HEK293 (cell line): ENCODE data around the gene ZBED1.
A peak's percentile ranks its signal among the peaks of the same experiment; 100 is the strongest.

ENCODE experiments used
- CTCF ChIA-PET: fragments of 350-600 bp; formaldehyde crosslinking; extraction: SDS; loops from one replicate; lab custom pipeline; 2021; ENCODE audit warnings: antibody characterized with exemption; lab: Yijun Ruan, JAX
- POLR2A ChIA-PET: fragments of 300-600 bp; formaldehyde crosslinking; extraction: SDS; loops from one replicate; lab custom pipeline; 2020; ENCODE audit warnings: antibody characterized with exemption, inconsistent platforms; lab: Yijun Ruan, JAX
- H3K27ac ChIP-seq: fragments of 200-500 bp; sonication (Bioruptor generic); 2 replicates; pipeline ENCODE4 v1.5.1; 2014; ENCODE audit warnings: low read depth, low read length, control low read depth, inconsistent platforms; ENCODE audit errors: extremely low read depth
- H3K36me3 ChIP-seq, 2 experiments: fragments of 200-500 bp in 1 of 2; sonication (Bioruptor generic) in 1 of 2; 1 replicate in 1 of 2; 2 replicates in 1 of 2; pipeline ENCODE4 v1.5.1; 2014 to 2017; ENCODE audit warnings: inconsistent platforms in 2 of 2, low read length in 2 of 2; ENCODE audit not compliant: control insufficient read depth in 2 of 2, insufficient read depth in 1 of 2
- H3K4me1 ChIP-seq: fragments of 200-500 bp; sonication (Bioruptor generic); 2 replicates; pipeline ENCODE4 v1.5.1; 2014; ENCODE audit warnings: mild to moderate bottlenecking, low read length, inconsistent platforms; ENCODE audit not compliant: control insufficient read depth, insufficient read depth
- H3K4me3 ChIP-seq: 2 replicates; pipeline ENCODE4 v1.5.1; 2011; ENCODE audit warnings: low read depth, mild to moderate bottlenecking, control low read depth, low read length, moderate library complexity
- H3K9me3 ChIP-seq: fragments of 200-500 bp; sonication (Bioruptor generic); 2 replicates; pipeline ENCODE4 v1.5.1; 2014; ENCODE audit warnings: low read depth, low read length, inconsistent platforms; ENCODE audit not compliant: control insufficient read depth, insufficient read depth
- EGR2 ChIP-seq: fragments of 450-650 bp; formaldehyde crosslinking; IDR thresholded peaks from 2 replicates; pipeline ENCODE4 v1.5.1; 2016; ENCODE audit warnings: low read depth, missing biosample characterization, missing genetic modification characterization
- GLIS1 ChIP-seq: fragments of 450-650 bp; formaldehyde crosslinking; IDR thresholded peaks from 2 replicates; pipeline ENCODE4 v1.5.1; 2016; ENCODE audit warnings: missing biosample characterization, missing genetic modification characterization
- GLIS2 ChIP-seq: fragments of 450-650 bp; formaldehyde crosslinking; IDR thresholded peaks from 2 replicates; pipeline ENCODE4 v1.5.1; 2016; ENCODE audit warnings: missing biosample characterization, missing genetic modification characterization
- SP2 ChIP-seq: fragments of 450-650 bp; formaldehyde crosslinking; IDR thresholded peaks from 2 replicates; pipeline ENCODE4 v1.5.1; 2016; ENCODE audit warnings: missing biosample characterization, missing genetic modification characterization
- ZBTB20 ChIP-seq: fragments of 450-650 bp; formaldehyde crosslinking; IDR thresholded peaks from 2 replicates; pipeline ENCODE4 v1.5.1; 2016; ENCODE audit warnings: missing biosample characterization, missing genetic modification characterization
- ZIC2 ChIP-seq: fragments of 450-650 bp; formaldehyde crosslinking; IDR thresholded peaks from 2 replicates; pipeline ENCODE4 v1.5.1; 2016; ENCODE audit warnings: missing biosample characterization, missing genetic modification characterization
- ZNF132 ChIP-seq: fragments of 450-650 bp; formaldehyde crosslinking; IDR thresholded peaks from 2 replicates; pipeline ENCODE4 v1.5.1; 2017; ENCODE audit warnings: missing biosample characterization, missing genetic modification characterization, borderline replicate concordance
- ZNF335 ChIP-seq: fragments of 450-650 bp; formaldehyde crosslinking; conservative IDR thresholded peaks from 2 replicates; pipeline ENCODE4 v1.5.1; 2016; ENCODE audit warnings: missing biosample characterization, missing genetic modification characterization
- ZNF561 ChIP-seq: fragments of 450-650 bp; IDR thresholded peaks from 2 replicates; pipeline ENCODE4 v1.5.1; 2018; ENCODE audit warnings: missing biosample characterization, missing genetic modification characterization, borderline replicate concordance
- ZNF791 ChIP-seq: fragments of 450-650 bp; formaldehyde crosslinking; IDR thresholded peaks from 2 replicates; pipeline ENCODE4 v1.5.1; 2016; ENCODE audit warnings: missing biosample characterization, missing genetic modification characterization
- ZSCAN16 ChIP-seq: fragments of 450-650 bp; formaldehyde crosslinking; IDR thresholded peaks from 2 replicates; pipeline ENCODE4 v1.5.1; 2016; ENCODE audit warnings: missing biosample characterization, missing genetic modification characterization
- ZSCAN30 ChIP-seq: fragments of 450-650 bp; IDR thresholded peaks from 2 replicates; pipeline ENCODE4 v1.5.1; 2018; ENCODE audit warnings: missing biosample characterization, mild to moderate bottlenecking, missing genetic modification characterization, moderate library complexity
- TF ChIP-seq, protein P1 (sequence below): fragments of 450-650 bp; formaldehyde crosslinking; optimal IDR thresholded peaks from 2 replicates; pipeline ENCODE3; 2016; ENCODE audit warnings: missing biosample characterization, mild to moderate bottlenecking, missing genetic modification characterization
- TF ChIP-seq, protein P2 (sequence below): fragments of 450-650 bp; formaldehyde crosslinking; IDR thresholded peaks from 2 replicates; pipeline ENCODE4 v1.5.1; 2016; ENCODE audit warnings: missing biosample characterization, missing genetic modification characterization
- TF ChIP-seq, protein P3 (sequence below): fragments of 450-650 bp; formaldehyde crosslinking; IDR thresholded peaks from 2 replicates; pipeline ENCODE4 v1.5.1; 2016; ENCODE audit warnings: missing biosample characterization, missing genetic modification characterization
- TF ChIP-seq, protein P4 (sequence below): fragments of 450-650 bp; formaldehyde crosslinking; IDR thresholded peaks from 2 replicates; pipeline ENCODE4 v1.5.1; 2017; ENCODE audit warnings: missing biosample characterization, missing genetic modification characterization
- TF ChIP-seq, protein P5 (sequence below): fragments of 450-650 bp; formaldehyde crosslinking; IDR thresholded peaks from 2 replicates; pipeline ENCODE4 v1.5.1; 2016; ENCODE audit warnings: missing biosample characterization, missing genetic modification characterization
- TF ChIP-seq, protein P6 (sequence below): fragments of 450-650 bp; formaldehyde crosslinking; IDR thresholded peaks from 2 replicates; pipeline ENCODE4 v1.5.1; 2016; ENCODE audit warnings: missing biosample characterization, missing genetic modification characterization
- TF ChIP-seq, protein P7 (sequence below): fragments of 450-650 bp; formaldehyde crosslinking; IDR thresholded peaks from 2 replicates; pipeline ENCODE4 v1.5.1; 2016; ENCODE audit warnings: missing biosample characterization, missing genetic modification characterization
- TF ChIP-seq, protein P8 (sequence below): fragments of 450-650 bp; formaldehyde crosslinking; IDR thresholded peaks from 2 replicates; pipeline ENCODE4 v1.5.1; 2016; ENCODE audit warnings: missing biosample characterization, missing genetic modification characterization

ZBED1 gene

DNA sequence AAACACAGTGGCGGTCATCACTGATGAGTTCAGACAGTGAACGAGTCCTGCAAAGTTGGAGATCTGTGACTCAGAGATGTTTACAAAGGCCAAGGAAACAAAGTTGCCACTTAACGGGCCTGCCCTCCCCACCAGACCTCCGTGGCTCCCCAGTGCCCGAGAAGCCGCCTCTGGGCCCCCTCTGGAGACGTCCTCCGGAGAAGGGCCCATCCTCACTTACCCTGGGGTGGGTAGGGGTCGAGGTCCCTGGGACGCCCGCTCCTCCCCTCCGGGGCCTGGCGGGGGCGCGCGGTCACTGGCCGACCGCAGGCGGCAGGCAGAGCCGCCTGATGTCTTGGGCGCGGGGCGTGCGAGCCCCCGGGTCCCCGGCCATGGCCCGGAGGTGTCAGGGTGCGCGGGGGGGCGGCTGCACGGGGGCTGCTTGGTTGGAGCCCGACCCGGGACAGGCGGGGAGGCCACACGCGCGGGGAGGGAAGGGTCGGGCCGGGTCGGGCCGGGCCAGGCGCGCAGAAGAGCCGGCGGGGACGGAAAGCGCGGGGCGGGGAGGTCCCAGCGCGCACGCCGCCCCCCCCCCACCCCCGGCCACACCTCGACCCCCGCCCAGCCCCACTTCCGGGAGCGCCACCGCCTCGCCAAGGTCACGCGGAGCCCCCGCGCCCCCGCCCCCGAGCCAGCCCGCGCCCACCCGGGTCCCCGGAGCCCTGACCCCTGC lies 529 bp downstream of the ZBED1 start:
- H3K4me3 ChIP-seq = peak overlapping the region; percentile 88
- peak overlapping the region; percentile 95 for H3K27ac ChIP-seq
- H3K36me3 ChIP-seq = peaks cover 4 to 14% of the 10 kb centered on the region in 2 experiments; a peak in 2 of 3 replicates
- CTCF ChIA-PET = no interaction called here
- POLR2A ChIA-PET = no interaction called here
- peaks cover 13% of the 10 kb centered on the region for H3K4me1 ChIP-seq
- no peaks in the 10 kb centered on the region for H3K9me3 ChIP-seq
- no peak for TF ChIP-seq ZNF791 (tag by site-specific recombination)
- TF ChIP-seq EGR2 (tag by site-specific recombination) = no peak
- no peak for TF ChIP-seq SP2
- TF ChIP-seq, protein P1, sequence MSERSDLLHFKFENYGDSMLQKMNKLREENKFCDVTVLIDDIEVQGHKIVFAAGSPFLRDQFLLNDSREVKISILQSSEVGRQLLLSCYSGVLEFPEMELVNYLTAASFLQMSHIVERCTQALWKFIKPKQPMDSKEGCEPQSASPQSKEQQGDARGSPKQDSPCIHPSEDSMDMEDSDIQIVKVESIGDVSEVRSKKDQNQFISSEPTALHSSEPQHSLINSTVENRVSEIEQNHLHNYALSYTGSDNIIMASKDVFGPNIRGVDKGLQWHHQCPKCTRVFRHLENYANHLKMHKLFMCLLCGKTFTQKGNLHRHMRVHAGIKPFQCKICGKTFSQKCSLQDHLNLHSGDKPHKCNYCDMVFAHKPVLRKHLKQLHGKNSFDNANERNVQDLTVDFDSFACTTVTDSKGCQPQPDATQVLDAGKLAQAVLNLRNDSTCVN (tag by site-specific recombination) = peak; percentile 48
- TF ChIP-seq, protein P2, sequence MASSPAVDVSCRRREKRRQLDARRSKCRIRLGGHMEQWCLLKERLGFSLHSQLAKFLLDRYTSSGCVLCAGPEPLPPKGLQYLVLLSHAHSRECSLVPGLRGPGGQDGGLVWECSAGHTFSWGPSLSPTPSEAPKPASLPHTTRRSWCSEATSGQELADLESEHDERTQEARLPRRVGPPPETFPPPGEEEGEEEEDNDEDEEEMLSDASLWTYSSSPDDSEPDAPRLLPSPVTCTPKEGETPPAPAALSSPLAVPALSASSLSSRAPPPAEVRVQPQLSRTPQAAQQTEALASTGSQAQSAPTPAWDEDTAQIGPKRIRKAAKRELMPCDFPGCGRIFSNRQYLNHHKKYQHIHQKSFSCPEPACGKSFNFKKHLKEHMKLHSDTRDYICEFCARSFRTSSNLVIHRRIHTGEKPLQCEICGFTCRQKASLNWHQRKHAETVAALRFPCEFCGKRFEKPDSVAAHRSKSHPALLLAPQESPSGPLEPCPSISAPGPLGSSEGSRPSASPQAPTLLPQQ (tag by site-specific recombination) = peak; percentile 43
- TF ChIP-seq, protein P3, sequence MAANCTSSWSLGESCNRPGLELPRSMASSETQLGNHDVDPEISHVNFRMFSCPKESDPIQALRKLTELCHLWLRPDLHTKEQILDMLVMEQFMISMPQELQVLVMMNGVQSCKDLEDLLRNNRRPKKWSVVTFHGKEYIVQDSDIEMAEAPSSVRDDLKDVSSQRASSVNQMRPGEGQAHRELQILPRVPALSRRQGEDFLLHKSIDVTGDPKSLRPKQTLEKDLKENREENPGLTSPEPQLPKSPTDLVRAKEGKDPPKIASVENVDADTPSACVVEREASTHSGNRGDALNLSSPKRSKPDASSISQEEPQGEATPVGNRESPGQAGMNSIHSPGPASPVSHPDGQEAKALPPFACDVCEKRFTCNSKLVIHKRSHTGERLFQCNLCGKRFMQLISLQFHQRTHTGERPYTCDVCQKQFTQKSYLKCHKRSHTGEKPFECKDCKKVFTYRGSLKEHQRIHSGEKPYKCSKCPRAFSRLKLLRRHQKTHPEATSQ (tag by site-specific recombination) = no peak
- TF ChIP-seq, protein P4, sequence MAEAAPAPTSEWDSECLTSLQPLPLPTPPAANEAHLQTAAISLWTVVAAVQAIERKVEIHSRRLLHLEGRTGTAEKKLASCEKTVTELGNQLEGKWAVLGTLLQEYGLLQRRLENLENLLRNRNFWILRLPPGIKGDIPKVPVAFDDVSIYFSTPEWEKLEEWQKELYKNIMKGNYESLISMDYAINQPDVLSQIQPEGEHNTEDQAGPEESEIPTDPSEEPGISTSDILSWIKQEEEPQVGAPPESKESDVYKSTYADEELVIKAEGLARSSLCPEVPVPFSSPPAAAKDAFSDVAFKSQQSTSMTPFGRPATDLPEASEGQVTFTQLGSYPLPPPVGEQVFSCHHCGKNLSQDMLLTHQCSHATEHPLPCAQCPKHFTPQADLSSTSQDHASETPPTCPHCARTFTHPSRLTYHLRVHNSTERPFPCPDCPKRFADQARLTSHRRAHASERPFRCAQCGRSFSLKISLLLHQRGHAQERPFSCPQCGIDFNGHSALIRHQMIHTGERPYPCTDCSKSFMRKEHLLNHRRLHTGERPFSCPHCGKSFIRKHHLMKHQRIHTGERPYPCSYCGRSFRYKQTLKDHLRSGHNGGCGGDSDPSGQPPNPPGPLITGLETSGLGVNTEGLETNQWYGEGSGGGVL = peak; percentile 9; the same call in 1 of the 2 replicates
- no peak for TF ChIP-seq ZSCAN16 (tag by site-specific recombination)
- TF ChIP-seq ZNF561 (tag by site-specific recombination) = peak; percentile 45; the same call in 1 of the 2 replicates
- no peak for TF ChIP-seq ZNF132 (tag by site-specific recombination)
- peak; percentile 48 for TF ChIP-seq ZNF335 (tag by site-specific recombination)
- TF ChIP-seq, protein P5, sequence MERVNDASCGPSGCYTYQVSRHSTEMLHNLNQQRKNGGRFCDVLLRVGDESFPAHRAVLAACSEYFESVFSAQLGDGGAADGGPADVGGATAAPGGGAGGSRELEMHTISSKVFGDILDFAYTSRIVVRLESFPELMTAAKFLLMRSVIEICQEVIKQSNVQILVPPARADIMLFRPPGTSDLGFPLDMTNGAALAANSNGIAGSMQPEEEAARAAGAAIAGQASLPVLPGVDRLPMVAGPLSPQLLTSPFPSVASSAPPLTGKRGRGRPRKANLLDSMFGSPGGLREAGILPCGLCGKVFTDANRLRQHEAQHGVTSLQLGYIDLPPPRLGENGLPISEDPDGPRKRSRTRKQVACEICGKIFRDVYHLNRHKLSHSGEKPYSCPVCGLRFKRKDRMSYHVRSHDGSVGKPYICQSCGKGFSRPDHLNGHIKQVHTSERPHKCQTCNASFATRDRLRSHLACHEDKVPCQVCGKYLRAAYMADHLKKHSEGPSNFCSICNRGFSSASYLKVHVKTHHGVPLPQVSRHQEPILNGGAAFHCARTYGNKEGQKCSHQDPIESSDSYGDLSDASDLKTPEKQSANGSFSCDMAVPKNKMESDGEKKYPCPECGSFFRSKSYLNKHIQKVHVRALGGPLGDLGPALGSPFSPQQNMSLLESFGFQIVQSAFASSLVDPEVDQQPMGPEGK (tag by site-specific recombination) = peak; percentile 62
- peak; percentile 53 for TF ChIP-seq GLIS1 (tag by site-specific recombination)
- TF ChIP-seq, protein P6, sequence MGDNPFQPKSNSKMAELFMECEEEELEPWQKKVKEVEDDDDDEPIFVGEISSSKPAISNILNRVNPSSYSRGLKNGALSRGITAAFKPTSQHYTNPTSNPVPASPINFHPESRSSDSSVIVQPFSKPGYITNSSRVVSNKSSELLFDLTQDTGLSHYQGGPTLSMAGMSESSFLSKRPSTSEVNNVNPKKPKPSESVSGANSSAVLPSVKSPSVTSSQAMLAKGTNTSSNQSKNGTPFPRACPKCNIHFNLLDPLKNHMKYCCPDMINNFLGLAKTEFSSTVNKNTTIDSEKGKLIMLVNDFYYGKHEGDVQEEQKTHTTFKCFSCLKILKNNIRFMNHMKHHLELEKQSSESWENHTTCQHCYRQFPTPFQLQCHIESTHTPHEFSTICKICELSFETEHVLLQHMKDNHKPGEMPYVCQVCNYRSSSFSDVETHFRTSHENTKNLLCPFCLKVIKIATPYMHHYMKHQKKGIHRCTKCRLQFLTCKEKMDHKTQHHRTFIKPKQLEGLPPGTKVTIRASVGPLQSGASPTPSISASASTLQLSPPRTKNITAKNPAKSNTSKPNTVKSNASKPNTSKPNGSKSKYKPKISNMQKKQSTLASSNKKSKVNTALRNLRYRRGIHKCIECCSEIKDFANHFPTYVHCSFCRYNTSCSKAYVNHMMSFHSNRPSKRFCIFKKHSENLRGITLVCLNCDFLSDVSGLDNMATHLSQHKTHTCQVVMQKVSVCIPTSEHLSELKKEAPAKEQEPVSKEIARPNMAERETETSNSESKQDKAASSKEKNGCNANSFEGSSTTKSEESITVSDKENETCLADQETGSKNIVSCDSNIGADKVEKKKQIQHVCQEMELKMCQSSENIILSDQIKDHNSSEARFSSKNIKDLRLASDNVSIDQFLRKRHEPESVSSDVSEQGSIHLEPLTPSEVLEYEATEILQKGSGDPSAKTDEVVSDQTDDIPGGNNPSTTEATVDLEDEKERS (tag by site-specific recombination) = no peak
- 0 out of 2 replicates have a peak, but pooled peaks have one; percentile 22 for TF ChIP-seq ZSCAN30 (tag by site-specific recombination)
- TF ChIP-seq ZIC2 (tag by site-specific recombination) = peak; percentile 56
- TF ChIP-seq ZBTB20 (tag by site-specific recombination) = peak; percentile 22; the same call in 1 of the 2 replicates
- TF ChIP-seq GLIS2 (tag by site-specific recombination) = peak; percentile 54
- TF ChIP-seq, protein P7, sequence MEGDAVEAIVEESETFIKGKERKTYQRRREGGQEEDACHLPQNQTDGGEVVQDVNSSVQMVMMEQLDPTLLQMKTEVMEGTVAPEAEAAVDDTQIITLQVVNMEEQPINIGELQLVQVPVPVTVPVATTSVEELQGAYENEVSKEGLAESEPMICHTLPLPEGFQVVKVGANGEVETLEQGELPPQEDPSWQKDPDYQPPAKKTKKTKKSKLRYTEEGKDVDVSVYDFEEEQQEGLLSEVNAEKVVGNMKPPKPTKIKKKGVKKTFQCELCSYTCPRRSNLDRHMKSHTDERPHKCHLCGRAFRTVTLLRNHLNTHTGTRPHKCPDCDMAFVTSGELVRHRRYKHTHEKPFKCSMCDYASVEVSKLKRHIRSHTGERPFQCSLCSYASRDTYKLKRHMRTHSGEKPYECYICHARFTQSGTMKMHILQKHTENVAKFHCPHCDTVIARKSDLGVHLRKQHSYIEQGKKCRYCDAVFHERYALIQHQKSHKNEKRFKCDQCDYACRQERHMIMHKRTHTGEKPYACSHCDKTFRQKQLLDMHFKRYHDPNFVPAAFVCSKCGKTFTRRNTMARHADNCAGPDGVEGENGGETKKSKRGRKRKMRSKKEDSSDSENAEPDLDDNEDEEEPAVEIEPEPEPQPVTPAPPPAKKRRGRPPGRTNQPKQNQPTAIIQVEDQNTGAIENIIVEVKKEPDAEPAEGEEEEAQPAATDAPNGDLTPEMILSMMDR (tag by site-specific recombination) = no peak
- TF ChIP-seq, protein P8, sequence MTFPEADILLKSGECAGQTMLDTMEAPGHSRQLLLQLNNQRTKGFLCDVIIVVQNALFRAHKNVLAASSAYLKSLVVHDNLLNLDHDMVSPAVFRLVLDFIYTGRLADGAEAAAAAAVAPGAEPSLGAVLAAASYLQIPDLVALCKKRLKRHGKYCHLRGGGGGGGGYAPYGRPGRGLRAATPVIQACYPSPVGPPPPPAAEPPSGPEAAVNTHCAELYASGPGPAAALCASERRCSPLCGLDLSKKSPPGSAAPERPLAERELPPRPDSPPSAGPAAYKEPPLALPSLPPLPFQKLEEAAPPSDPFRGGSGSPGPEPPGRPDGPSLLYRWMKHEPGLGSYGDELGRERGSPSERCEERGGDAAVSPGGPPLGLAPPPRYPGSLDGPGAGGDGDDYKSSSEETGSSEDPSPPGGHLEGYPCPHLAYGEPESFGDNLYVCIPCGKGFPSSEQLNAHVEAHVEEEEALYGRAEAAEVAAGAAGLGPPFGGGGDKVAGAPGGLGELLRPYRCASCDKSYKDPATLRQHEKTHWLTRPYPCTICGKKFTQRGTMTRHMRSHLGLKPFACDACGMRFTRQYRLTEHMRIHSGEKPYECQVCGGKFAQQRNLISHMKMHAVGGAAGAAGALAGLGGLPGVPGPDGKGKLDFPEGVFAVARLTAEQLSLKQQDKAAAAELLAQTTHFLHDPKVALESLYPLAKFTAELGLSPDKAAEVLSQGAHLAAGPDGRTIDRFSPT (tag by site-specific recombination) = peak; percentile 39; the same call in 1 of the 2 replicates
